COLO668 (cell line): ENCODE measurements around the gene GAREM1.
"Not testable (repeated sequence)": the region's sequence is repeated elsewhere in the genome, so short reads cannot be mapped to it uniquely, and the experiment has no call there.

Source experiments
- DNase-seq: peaks from one replicate; lab custom pipeline; 2025; ENCODE audit not compliant: unreplicated experiment; lab: John Stamatoyannopoulos, UW

The GAREM1 gene

GRCh38 chr18:32372047-32372380 is 98.7 kb downstream of the GAREM1 start:
- DNase-seq = no peak

DNA sequence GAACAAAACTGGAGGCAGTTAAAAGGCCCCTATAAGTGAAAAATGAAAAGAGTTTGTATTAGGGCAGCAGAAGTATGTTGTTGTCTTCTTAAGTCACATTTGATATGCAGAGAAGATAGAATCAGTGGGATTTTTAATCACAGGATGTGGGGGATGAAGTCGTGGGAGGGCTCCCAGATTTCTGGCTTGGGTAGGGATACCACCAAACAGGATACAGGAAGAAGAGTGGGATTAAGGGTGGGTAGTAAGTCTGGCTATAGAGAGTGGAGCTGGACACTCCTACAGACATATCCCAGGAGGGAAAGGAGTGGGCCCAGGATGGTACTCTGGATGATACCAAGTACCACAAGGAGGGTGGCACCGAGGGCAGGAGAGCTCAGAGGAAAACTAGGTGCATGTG is 99.3 kb downstream of the GAREM1 start:
- DNase-seq = no peak

DNA sequence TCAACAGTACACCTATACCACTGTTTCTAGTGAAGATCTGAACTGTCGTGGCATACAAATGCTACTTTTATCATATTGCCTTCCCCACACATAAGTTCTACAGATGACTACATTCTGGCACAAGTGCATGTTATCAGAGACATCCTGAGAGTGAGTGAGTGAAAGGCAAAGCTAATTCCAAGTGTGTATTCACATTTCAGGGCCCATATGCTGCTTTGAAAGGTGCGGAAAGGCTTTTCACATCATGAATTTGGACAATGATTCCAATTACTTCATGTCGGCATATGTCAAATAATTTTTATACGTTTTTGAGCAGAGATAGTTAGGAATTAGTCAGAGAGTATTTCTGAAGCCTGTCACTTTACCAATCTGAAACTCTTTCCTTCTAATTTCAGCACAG is 101.7 kb downstream of the GAREM1 start:
- no peak for DNase-seq

GRCh38 chr18:32368170-32368569 is 102.5 kb downstream of the GAREM1 start:
- no peak for DNase-seq

DNA sequence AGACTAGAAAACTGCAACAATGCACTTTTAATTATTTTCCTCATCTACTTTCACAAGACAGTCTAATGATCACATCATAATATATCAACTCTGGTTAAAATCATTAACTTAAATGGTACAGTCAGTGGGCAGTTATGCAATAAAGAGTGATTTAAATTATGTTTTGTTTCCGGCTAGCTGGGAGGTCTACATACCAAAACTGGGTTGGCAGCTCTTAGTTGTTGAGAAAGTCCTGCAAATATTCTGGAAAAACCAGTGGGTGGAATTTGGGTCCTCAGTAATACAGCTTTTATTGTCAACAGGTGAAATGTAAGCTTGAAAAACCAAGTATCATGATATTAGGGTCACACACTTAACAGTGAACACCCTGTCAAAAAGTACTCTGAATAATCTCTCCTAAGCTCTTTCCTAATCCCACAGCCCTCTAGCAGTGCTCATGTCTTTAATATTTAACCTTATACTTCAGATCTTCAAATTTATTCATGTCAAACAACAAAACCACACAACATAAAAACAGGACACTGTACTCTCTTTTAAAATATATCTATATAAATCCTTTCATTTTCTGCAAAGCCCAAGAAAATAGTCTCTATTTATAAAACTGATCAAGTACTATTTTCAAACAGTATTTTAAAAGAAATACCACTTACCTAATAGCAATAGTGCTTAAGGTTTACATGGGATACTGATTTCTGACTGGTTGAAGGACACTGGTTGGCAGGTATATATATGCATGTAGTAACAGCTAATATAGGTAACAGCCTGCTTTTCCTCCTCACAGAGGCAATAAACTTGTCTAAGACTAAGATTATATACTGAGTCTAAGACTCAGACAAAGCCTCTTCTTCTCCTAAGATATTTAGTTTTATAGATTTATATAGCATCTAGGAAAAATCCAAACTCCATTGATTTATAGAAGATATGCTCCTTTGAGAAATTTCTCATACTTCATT is 103.8 kb downstream of the GAREM1 start:
- no peak for DNase-seq

- DNase-seq = no peak
These were observed 108.2 kb downstream of the GAREM1 start for GRCh38 chr18:32362484-32362883.

- DNase-seq = no peak
These were observed 109.9 kb downstream of the GAREM1 start for GRCh38 chr18:32360682-32361345.

DNA sequence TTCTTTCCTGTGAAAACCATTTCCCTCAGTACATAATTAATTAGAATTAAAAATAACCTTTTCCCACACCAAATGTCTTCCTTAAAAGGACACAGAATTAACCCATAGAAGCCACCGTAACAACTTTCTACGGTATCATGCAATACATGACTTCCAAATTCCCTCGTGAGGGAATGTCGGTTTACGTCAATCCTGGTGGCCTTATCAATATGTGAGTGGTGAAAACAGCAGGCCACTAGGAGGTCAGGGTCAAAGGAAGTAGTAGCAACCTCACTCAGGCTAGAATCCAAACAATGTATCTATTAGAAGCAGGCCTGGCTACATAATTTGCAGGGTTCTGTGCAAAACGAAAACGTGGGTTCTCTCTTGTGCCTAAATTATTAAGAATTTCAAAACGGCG is 112.2 kb downstream of the GAREM1 start:
- no peak for DNase-seq

DNA sequence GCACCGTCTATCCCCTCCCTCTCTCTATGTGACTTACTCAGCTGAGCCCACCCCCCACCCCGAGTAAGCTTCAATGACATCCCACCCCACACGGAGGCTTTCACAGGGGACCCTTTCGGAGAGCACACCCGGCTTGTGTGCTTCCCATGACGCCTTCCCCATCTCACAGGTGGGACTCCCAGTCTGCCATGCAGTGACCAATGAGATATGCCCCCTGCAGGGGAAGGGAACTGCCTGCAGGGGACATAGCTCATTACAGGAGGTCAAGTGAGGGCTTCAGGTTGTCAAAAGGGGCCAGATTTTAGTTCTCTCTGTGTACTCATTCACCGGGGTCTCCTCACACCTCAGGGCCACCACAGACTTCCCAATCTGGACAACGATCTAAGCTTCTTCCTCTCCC is 112.6 kb downstream of the GAREM1 start:
- DNase-seq = no peak

GRCh38 chr18:32355896-32356295 is 114.8 kb downstream of the GAREM1 start:
- no peak for DNase-seq

GRCh38 chr18:32354518-32354917 is 116.2 kb downstream of the GAREM1 start:
- DNase-seq = no peak

GRCh38 chr18:32353257-32353656 is 117.4 kb downstream of the GAREM1 start:
- no peak for DNase-seq

DNA sequence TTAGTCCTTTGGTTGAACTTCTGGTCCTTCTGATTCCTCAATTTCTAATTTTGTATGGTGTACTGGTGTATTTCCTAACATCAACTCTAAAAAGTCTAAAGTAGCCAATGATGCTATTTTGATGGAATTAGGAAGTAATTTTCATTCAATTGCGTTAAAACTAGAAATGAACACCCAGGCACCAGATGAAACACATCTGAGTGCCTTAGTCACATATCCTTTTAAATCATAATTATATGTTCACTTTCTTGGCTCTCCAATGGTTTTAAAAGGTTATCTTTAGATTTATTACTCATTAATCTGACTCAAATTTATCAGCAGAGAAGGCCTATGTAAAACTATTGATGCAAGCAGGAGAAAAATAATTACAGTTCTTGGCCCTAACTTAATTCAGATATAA is 119.7 kb downstream of the GAREM1 start:
- DNase-seq = no peak

DNA sequence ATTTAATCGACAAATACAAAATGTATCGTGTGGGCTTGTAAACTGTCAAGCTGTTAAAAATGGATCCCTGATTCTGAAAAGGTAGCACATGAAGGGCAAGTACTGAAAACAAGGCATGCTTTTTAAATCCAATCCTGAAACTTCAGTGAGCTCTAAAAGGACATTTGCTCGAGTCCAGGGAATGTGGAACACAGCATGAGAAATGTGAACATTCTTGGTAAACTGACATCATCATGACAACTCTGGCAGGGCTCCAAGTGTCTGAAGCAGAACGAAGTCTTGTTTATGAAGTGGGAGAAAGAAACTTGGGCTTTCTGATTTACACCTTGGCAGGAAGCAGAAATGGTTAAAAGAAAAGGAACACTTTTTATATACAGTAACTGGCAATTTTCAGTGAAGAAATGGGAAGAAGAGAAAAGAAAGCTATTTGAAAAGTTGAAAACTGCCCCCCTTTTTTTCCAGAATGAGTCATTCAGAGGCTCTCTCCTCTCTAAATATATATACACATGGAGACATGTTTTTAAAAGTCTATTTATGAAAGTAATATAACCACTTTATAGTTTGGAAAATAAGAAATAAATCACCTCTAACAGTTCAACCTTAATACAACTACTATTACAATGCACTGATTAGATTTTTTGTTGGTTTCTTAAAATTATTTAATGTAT is 120.8 kb downstream of the GAREM1 start:
- DNase-seq = peak; percentile 16

DNA sequence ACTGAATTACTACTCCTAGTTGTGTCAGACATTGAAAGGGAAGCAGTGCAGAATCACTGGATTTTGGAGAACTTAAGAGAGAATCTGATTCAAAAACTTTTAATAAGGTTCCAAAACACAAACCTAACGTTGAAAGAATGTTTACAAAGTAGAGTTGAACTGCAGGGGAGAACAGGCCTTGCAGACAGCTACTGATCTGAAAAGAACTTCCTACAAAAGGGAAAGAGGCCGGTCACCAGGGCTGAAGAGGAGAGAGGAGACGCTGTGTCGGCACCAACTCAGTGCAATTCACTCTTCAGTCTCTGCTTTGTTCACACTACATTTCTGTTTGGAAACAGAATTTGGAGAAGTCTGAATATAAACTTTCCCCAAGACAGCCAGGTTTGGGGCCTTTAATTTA is 124.0 kb downstream of the GAREM1 start:
- DNase-seq = no peak

DNA sequence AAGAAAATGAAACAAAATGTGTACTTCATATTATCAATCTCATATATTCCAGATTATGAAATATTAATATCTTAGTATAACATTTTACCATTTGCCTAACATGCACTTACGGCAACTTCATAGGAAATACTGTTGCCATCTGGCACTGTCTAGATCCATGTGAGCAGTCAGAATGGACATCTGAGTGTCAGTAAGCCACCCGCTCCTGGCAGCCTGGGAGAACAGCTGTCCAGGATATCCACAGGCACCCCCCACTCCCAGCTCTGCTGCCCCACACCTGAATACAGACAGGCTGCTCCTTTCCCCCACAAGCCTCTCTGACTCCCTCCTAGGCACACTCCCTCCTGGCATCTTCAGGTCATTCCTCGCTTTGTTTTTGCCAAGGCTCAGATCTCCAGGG is 127.0 kb downstream of the GAREM1 start:
- no peak for DNase-seq

DNA sequence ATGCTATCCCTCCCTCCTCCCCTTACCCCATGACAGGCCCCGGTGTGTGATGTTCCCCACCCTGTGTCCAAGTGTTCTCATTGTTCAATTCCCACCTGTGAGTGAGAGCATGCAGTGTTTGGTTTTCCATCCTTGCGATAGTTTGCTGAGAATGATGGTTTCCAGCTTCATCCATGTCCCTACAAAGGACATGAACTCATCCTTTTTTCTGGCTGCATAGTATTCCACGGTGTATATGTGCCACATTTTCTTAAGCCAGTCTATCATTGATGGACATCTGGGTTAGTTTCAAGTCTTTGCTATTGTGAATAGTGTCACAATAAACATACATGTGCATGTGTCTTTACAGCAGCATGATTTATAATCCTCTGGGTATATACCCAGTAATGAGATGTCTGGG is 129.6 kb downstream of the GAREM1 start:
- DNase-seq = not testable (repeated sequence)

DNA sequence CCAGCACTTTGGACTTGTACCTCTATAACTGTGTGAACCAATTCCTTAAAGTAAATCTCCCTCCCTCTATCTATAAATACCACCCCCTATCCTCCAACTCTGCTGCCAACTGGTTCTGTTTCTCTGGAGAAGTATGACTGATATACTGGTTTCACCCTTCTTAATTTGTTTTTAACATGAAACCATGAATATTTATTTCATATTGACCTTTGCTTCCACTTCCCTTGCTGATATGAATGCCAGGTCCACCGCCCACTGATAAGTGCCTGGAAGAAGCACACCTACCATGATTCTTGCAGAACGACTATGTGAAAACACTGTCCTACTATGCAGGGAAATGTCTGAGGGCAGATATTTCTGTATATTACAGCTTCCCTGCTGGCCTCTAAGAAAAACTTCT is 131.6 kb downstream of the GAREM1 start:
- DNase-seq = no peak

DNA sequence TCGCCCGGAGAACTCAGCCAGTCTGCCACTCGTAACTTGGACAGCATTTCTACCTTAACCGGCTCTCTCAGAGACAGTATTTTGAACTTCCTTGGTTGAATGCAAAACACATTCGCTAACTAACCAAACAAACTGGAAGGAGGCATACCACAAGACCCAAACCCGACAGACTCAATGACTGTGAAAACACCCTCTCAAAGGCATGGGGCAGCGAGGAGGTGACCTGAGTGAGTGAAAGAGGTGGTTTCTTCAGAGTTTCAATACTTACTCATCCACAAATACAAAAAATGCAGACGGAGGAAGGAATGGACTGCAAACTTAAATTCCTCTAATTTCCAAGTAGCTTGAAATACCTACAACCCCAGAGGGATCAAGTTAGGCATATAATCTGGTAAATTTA is 132.9 kb downstream of the GAREM1 start:
- DNase-seq = no peak

DNA sequence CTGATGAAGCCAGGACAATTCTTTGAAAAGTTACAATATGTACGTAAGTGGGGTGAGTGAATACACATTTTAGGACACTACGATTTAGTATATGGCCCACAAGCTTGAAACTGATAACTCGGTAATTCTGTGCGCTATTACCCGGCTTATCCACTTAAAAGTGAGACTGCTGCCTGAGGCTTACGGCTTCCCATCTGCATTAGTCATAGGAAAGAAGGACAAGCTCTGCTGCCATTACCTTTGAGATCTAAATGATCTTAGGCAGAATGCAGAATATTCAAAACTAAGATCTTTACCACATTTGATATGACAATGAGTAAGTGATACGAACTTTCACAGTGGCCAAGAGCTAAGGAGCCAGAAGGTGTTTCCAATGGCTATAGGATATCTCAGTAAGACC is 133.3 kb downstream of the GAREM1 start:
- DNase-seq = no peak

GRCh38 chr18:32335228-32335627 is 135.5 kb downstream of the GAREM1 start:
- DNase-seq = no peak

DNA sequence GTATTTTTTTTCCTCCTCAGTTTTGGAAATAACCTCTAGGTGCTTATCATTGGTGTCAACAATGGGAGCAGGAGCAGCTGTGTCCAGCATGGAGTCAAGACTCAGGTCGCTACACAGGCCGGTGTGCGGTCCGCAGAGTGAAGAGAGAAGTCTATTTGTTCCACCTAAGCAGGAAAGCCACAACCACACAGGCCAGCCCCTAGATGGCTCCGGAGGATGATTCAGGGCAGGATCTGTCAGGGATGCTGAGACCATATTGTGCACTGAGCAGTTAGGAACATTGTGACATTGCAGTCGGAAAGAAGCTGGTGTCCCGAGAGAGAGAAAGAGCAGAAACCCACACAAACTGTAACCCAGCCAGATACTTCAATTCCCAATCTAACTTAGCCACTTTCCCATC is 136.9 kb downstream of the GAREM1 start:
- DNase-seq = no peak
